Activated naive CD8-positive, alpha-beta T cell (primary cell): Measurements from ENCODE around the gene ZNF335.
A peak's percentile ranks its signal among the peaks of the same experiment; 100 is the strongest.
"Not testable (repeated sequence)": the region's sequence is repeated elsewhere in the genome, so short reads cannot be mapped to it uniquely, and the experiment has no call there.

Source experiments
- H3K27ac Mint-ChIP-seq: one replicate; pipeline ENCODE4 v1.8.0; 2021; ENCODE audit warnings: mixed read lengths
- H3K27me3 Mint-ChIP-seq: one replicate; pipeline ENCODE4 v1.8.0; 2021; ENCODE audit warnings: mixed read lengths
- H3K36me3 Mint-ChIP-seq: one replicate; pipeline ENCODE4 v1.8.0; 2021; ENCODE audit warnings: mixed read lengths
- H3K4me1 Mint-ChIP-seq: one replicate; pipeline ENCODE4 v1.8.0; 2021; ENCODE audit warnings: low read depth, mixed read lengths
- H3K4me3 Mint-ChIP-seq: one replicate; pipeline ENCODE4 v1.8.0; 2021; ENCODE audit warnings: mild to moderate bottlenecking, mixed read lengths
- H3K9me3 Mint-ChIP-seq: one replicate; pipeline ENCODE4 v1.8.0; 2021; ENCODE audit warnings: low read depth, mixed read lengths

The ZNF335 gene

DNA sequence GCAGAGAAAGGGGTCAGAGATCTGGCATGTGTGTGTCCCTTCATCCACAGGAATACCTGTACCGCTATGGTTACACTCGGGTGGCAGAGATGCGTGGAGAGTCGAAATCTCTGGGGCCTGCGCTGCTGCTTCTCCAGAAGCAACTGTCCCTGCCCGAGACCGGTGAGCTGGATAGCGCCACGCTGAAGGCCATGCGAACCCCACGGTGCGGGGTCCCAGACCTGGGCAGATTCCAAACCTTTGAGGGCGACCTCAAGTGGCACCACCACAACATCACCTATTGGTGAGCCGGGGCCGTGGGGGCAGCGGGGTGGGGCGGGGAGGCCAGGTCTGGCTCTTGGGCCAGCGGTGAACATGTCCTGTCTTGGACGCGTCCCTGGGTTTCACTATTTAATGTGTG lies 37.8 kb upstream of the ZNF335 start:
- Mint-ChIP-seq H3K9me3 (no peaks in the 10 kb centered on the region), H3K36me3 (peaks cover 2% of the 10 kb centered on the region), H3K4me1 (peaks cover 70% of the 10 kb centered on the region), H3K4me3 (peak overlapping the region; percentile 27), H3K27me3 (peaks cover 32% of the 10 kb centered on the region), H3K27ac (no peak overlapping the region)

DNA sequence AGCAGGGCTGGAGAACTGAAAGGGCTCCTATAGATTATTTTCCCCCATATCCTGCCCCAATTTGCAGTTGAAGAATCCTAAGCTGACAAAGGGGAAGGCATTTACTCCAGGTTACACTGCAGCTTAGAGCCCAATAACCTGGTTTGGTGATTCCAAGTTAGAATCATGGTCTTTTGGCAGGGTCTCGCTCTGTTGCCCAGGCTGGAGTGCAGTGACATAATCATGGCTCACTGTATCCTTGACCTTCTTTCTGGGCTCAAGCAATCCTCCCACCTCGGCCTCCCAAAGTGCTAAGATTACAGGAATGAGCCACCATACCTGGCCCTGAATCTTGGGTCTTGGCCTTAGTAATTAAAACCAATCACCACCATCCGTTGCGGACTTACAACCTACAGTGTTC lies 35.7 kb upstream of the ZNF335 start:
- H3K4me3 Mint-ChIP-seq = no peak overlapping the region
- no peaks in the 10 kb centered on the region for H3K9me3 Mint-ChIP-seq
- peaks cover 29% of the 10 kb centered on the region for H3K27me3 Mint-ChIP-seq
- peaks cover 75% of the 10 kb centered on the region for H3K4me1 Mint-ChIP-seq
- peaks cover 2% of the 10 kb centered on the region for H3K36me3 Mint-ChIP-seq
- no peak overlapping the region for H3K27ac Mint-ChIP-seq

DNA sequence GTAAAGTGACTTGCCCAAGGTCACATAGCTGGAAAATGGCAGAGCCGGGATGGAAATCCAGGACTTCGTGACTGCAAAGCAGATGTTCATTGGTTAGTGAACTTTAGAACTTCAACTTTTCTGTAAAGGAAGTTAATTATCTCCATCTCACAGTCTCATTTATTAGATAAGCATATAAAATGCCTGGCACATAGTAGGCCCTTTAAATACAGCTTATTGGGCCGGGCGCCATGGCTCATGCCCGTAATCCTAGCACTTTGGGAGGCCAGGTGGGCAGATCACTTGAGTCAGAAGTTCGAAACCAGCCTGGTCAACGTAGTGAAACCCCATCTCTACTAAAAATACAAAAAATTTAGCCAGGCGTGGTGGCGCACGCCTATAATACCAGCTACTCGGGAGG lies 35.0 kb upstream of the ZNF335 start:
- H3K27me3 Mint-ChIP-seq = peaks cover 25% of the 10 kb centered on the region
- H3K4me3 Mint-ChIP-seq = no peak overlapping the region
- no peaks in the 10 kb centered on the region for H3K9me3 Mint-ChIP-seq
- H3K27ac Mint-ChIP-seq = no peak overlapping the region
- H3K36me3 Mint-ChIP-seq = peaks cover 2% of the 10 kb centered on the region
- peaks cover 72% of the 10 kb centered on the region for H3K4me1 Mint-ChIP-seq

DNA sequence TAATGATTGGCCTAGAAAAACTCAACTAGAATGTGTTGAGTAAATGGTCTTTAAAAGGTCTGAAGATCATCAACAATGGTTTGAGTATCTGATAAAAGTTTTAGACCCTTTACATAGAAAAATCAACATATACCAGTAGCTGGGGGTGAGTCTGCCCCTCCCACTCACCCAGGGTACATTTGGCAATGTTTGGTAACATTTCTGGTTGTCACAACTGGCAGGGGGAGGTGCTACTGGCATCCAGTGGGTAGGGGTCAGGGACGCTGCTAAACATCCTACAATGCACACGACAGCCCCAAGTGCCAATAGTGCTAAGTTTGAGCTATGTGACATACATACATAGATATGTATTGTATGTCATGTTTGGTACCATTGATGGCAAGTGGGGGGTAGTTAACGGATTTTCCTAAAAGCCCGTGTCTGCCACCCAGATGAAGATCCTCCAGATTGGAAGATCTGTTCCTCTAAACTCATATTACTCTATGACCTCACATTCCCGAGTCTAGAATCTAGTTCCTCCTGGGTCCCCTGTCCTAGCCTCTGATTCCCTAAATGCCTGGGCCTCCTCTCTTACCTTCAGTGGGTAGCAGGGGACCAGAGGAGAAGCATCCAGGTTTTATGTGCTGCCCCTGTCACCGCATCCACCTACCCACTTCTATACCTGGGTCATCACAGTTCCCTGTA lies 34.2 kb upstream of the ZNF335 start:
- H3K27me3 Mint-ChIP-seq = peaks cover 20% of the 10 kb centered on the region
- H3K27ac Mint-ChIP-seq = no peak overlapping the region
- no peaks in the 10 kb centered on the region for H3K36me3 Mint-ChIP-seq
- H3K9me3 Mint-ChIP-seq = no peaks in the 10 kb centered on the region
- H3K4me1 Mint-ChIP-seq = peaks cover 74% of the 10 kb centered on the region
- H3K4me3 Mint-ChIP-seq = no peak overlapping the region

DNA sequence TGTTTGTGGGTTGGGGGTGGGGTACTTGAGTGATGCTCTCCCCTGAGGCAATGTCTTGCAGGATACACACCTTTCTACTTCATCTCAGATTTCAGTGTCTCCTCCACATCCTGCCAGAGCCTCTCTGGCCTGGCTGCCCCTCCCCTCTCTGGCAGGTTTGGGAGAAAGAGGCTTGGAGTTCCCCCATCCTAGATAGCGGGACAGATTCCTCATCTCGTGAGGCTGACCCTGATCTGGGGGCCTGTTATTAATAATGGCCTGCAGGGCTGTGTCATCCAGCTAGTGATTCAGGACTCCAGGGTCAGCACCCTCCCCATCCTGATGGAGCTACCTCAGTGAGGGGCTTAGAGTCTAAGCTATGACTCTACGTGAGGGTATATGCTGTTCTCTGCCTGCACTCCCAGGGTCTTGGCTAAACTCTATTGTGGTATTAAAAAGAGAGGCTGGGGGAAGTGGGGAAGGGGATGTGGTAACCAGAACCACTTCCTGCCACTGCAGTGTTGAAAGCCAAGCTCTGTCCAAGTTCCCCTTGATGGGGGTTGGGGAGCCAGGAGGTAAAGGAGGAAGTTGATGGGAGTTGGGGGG lies 33.0 kb upstream of the ZNF335 start:
- Mint-ChIP-seq H3K9me3 (no peaks in the 10 kb centered on the region), H3K27ac (no peak overlapping the region), H3K4me1 (peaks cover 76% of the 10 kb centered on the region), H3K4me3 (peak overlapping the region; percentile 65), H3K27me3 (peaks cover 13% of the 10 kb centered on the region), H3K36me3 (no peaks in the 10 kb centered on the region)

DNA sequence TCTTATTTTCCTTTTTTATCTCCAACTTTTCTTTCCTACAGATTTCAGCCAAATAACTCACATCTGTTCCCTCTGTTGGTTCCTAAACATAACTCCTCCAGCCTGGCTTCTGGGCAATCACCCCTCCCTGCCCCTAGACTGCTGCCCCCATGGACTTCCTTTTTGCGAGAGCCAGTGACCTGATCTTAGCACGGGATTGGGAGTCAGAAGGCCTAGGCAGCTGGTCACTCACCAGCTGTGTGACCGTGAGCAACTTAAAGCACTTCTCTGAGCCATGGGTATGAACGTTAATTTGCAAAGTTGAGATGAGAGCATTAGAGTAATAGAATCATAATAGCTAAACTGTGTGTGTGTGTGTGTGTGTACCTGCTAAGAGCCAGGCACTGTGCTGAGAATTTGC lies 32.2 kb upstream of the ZNF335 start:
- Mint-ChIP-seq H3K36me3 (no peaks in the 10 kb centered on the region), H3K4me3 (peak overlapping the region; percentile 65), H3K27ac (peak overlapping the region; percentile 18), H3K9me3 (no peaks in the 10 kb centered on the region), H3K27me3 (peaks cover 9% of the 10 kb centered on the region), H3K4me1 (peaks cover 78% of the 10 kb centered on the region)

DNA sequence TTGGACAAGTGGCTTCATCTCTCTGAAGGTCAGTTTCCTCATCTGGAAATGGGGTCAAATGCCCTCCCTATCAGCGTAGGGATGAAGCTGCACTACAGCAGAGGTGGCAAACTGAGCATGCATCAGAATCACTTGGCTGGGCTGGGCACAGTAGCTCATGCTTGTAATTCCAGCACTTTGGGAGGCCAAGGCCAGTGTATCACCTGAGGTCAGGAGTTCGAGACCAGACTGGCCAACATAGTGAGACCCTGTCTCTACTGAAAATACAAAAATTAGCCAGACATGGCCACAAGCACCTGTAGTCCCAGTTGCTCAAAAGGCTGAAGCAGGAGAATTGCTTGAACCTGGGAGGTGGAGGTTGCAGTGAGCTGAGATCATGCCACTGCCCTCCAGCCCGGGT lies 30.0 kb upstream of the ZNF335 start:
- Mint-ChIP-seq H3K4me1 (peaks cover 82% of the 10 kb centered on the region), H3K27ac (no peak overlapping the region), H3K27me3 (peaks cover 3% of the 10 kb centered on the region), H3K4me3 (no peak overlapping the region), H3K9me3 (no peaks in the 10 kb centered on the region), H3K36me3 (no peaks in the 10 kb centered on the region)

DNA sequence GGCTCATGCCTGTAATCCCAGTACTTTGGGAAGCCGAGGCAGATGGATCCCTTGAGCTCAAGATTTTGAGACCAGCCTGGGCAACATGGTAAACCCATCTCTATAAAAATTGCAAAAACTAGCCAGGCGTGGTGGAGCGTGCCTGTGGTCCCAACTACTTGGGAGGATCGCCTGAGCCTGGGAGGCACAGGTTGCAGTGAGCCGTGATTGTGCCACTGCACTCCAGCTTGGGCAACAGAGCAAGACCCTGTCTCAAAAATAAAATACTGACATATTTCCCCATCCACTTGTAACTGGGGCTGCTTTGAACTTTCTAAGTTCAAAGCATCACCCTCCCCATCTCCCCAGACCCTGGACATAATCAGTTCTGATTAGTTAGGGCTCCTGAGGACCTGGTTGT lies 29.5 kb upstream of the ZNF335 start:
- no peak overlapping the region for H3K27ac Mint-ChIP-seq
- no peaks in the 10 kb centered on the region for H3K9me3 Mint-ChIP-seq
- no peaks in the 10 kb centered on the region for H3K36me3 Mint-ChIP-seq
- no peak overlapping the region for H3K4me3 Mint-ChIP-seq
- peaks cover 3% of the 10 kb centered on the region for H3K27me3 Mint-ChIP-seq
- H3K4me1 Mint-ChIP-seq = peaks cover 81% of the 10 kb centered on the region

DNA sequence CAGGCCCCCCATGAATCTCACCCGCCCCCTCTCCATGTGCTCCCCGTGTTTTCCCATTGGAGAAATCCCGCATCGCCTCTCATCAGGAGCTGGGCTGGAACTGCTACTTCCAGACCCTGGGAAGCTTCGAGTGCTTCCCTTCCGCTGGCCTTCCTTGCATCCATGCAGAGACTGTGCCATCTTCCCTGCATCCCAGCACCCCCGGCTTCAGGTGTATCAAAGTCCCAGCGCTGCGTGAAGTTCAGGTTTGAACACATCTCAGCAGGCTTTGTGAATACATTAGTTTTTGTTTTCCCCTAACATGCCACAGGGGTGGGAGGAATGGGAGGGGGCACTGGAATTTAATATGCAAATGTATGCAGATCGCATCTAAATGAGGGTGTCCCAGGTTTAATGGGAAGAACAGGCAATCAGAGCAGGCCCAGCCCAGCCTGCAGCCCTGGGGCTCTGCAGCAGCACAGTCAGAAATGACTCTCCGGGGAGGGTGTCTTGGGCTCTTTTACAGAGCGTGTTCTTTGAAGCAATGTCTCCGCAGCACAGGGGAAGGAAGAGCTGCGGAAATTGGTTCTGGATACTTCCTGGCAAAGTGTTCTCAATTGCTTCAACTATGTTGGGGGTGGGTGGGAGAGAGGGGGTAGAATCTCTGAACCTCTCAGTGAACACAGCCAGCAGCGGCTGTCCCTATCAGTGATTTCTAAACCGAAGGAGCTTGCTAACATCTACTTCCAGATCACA lies 28.4 kb upstream of the ZNF335 start:
- peaks cover 1% of the 10 kb centered on the region for H3K27me3 Mint-ChIP-seq
- H3K9me3 Mint-ChIP-seq = no peaks in the 10 kb centered on the region
- H3K4me3 Mint-ChIP-seq = peak overlapping the region; percentile 40
- H3K27ac Mint-ChIP-seq = no peak overlapping the region
- no peaks in the 10 kb centered on the region for H3K36me3 Mint-ChIP-seq
- peaks cover 77% of the 10 kb centered on the region for H3K4me1 Mint-ChIP-seq

DNA sequence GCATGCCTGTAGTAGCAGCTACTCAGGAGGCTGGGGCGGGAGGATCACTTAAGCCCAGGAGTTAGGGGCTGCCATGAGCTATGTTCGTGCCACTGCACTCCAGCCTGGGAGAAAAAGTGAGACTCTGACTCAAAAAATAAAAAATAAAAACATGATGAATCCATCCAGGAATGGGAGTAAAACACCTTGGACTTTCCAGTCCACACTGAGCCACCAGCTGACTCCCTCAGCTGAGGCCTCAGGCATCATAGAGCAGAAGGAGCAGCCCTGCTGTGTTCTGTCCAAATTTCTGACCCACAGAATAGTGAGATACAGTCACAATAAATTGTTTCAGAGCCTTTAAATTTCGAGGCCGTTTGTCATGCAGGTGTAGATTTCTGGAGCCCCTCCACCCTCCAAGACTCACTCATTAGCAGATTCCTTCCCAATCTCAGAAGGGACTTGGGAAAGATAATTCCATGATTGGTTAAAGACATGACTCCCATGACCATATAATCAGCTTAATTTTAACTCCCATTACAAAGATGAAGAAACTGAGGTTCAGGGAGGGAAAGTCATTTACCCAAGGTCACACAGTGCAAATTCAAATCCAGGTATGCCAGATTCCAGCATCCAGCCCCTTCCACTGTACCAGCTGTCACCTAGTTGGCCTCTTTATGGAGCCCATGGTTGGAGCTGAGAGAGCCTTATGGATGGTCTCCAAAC lies 27.7 kb upstream of the ZNF335 start:
- H3K36me3 Mint-ChIP-seq = no peaks in the 10 kb centered on the region
- peaks cover 1% of the 10 kb centered on the region for H3K27me3 Mint-ChIP-seq
- no peaks in the 10 kb centered on the region for H3K9me3 Mint-ChIP-seq
- H3K4me3 Mint-ChIP-seq = no peak overlapping the region
- H3K4me1 Mint-ChIP-seq = peaks cover 76% of the 10 kb centered on the region
- H3K27ac Mint-ChIP-seq = no peak overlapping the region

DNA sequence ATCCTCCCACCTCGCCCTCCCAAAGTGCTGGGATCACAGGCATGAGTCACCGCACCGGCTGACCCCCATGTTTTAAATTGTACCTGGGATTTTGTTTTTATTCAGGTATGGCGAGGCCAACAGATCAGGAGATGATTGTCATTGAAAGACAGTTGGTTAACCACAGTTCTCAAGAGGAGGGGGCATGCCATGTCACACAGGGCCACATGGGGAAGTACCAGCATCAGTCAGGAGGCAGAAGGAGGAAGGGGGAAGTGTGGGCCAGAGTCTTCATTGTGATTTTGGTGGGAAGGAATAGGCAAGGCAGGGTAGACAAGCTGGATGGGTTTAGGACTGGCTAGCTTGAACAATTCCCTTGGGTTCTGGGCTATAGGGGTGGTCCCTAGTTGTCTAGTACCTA lies 26.8 kb upstream of the ZNF335 start:
- Mint-ChIP-seq H3K4me1 (peaks cover 67% of the 10 kb centered on the region), H3K36me3 (no peaks in the 10 kb centered on the region), H3K9me3 (no peaks in the 10 kb centered on the region), H3K27me3 (peaks cover 1% of the 10 kb centered on the region), H3K27ac (no peak overlapping the region), H3K4me3 (peak overlapping the region; percentile 22)

DNA sequence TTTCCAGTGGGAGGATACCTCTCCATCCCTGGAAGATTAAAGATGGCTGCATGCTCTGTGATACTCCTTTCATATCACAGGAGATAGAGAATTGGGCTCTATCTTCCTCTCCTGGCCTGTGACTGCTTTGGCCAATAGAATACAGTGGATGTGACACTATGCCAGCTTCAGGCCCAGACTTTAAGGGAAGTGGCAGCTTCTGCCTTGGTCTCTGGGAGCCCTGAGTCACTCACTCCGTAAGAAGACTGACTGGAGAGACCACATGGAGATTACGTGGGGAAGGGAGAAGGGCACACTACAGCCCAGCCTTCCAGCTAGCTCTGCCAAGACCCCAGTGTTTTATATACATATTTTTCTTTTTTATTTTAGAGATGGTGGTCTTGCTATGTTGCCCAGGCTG lies 26.3 kb upstream of the ZNF335 start:
- Mint-ChIP-seq H3K4me1 (peaks cover 63% of the 10 kb centered on the region), H3K27me3 (no peaks in the 10 kb centered on the region), H3K9me3 (no peaks in the 10 kb centered on the region), H3K36me3 (no peaks in the 10 kb centered on the region), H3K27ac (no peak overlapping the region), H3K4me3 (peak overlapping the region; percentile 22)

DNA sequence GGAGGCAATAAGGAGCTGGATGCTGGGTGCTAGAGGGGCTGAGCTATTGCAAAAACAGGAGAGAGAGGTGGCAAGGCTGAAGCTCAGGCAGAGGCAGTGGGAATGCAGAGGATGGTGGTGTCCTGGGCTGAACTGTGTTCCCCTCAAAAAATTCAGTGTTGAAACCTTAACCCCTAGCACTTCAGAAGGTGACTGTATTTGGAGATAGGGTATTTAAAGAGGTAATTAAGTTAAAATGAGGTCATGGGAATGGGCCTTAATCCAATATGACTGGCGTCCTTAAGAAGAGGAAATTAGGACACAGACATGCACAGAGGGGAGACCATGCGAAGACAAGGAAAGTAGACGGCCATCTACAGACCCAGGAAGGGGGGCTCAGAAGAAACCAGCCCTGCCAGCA lies 25.2 kb upstream of the ZNF335 start:
- Mint-ChIP-seq H3K9me3 (no peaks in the 10 kb centered on the region), H3K36me3 (no peaks in the 10 kb centered on the region), H3K27ac (no peak overlapping the region), H3K4me1 (peaks cover 61% of the 10 kb centered on the region), H3K27me3 (no peaks in the 10 kb centered on the region), H3K4me3 (no peak overlapping the region)

DNA sequence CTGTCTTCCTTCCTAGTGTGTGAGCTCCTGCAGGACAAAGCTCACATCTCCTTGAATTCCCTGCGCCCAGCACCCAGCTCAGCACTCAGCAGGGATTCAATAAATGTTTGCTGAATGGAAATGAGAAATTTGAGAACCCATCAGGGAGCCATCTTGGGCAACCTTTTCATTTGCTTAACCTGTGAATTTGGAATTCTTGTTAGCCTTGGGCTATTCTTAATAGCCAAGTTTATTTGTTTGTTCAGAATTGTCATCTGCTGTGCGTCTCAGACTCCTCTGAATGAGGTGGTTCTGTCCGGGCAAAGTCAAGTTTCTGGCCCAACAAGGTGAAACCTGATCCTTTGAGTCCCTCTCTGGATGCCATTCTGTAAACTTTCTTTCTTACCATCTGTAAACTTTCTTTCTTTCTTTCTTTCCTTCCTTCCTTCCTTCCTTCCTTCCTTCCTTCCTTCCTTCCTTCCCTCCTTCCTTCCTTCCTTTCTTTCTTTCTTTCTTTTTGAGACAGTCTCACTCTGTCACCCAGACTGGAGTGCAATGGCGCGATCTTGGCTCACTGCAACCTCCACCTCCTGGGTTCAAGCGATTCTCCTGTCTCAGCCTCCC lies 23.6 kb upstream of the ZNF335 start:
- H3K9me3 Mint-ChIP-seq, H3K36me3 Mint-ChIP-seq, H3K4me3 Mint-ChIP-seq, H3K27ac Mint-ChIP-seq, H3K27me3 Mint-ChIP-seq: not testable (repeated sequence)
- H3K4me1 Mint-ChIP-seq = peaks cover 48% of the 10 kb centered on the region
